GM12878 (cell line): ENCODE results near the gene DMAP1. TPM values are rescaled to one million over a fixed set of nuclear protein-coding genes. Genes with fewer than 3 reads are reported as not detected.

Source experiments
- ATAC-seq: fragments of 200-7000 bp; cut with Tn5 transposase; 3 replicates; pipeline ENCODE4 v1.9.1; 2020; ENCODE audit warnings: mild to moderate bottlenecking, moderate library complexity
- BruUV-seq: library from RNA; stranded (reverse); fragments of 400-500 nt; replicated peaks from 2 replicates; lab custom pipeline; 2021; lab: Mats Ljungman, UMichigan
- CTCF ChIA-PET: fragments of 300-600 bp; sonication (Branson Sonifier 250); formaldehyde crosslinking; extraction: SDS; loops from one replicate; lab custom pipeline; 2021; ENCODE audit warnings: inconsistent platforms; lab: Yijun Ruan, JAX
- POLR2A ChIA-PET: fragments of 350-600 bp; formaldehyde crosslinking; extraction: SDS; loops from one replicate; lab custom pipeline; 2021; ENCODE audit warnings: inconsistent platforms; lab: Charles Lee
- RAD21 ChIA-PET: fragments of 300-600 bp; sonication (Branson Sonifier 250); formaldehyde crosslinking; loops from one replicate; lab custom pipeline; 2023; ENCODE audit warnings: antibody characterized with exemption; ENCODE audit not compliant: unreplicated experiment; lab: Charles Lee
- SMC1A ChIA-PET: fragments of 300-600 bp; sonication (Branson Sonifier 250); formaldehyde crosslinking; loops from one replicate; lab custom pipeline; 2023; ENCODE audit not compliant: unreplicated experiment, uncharacterized antibody; lab: Charles Lee
- DNase-seq: peaks from one replicate; pipeline ENCODE4 v3.0.0-alpha.2; 2011; ENCODE audit warnings: low read depth, low spot score
- FAIRE-seq: peaks from 3 replicates; lab custom pipeline; 2011; peaks lifted over from hg19 to GRCh38; lab: Jason Lieb, UNC
- H2AFZ ChIP-seq: 2 replicates; pipeline ENCODE4 v1.6.0; 2011; ENCODE audit warnings: low read depth, low read length, control low read depth; ENCODE audit not compliant: control insufficient read depth
- H3K27ac ChIP-seq: 2 replicates; pipeline ENCODE4 v1.5.1; 2011; ENCODE audit warnings: control low read depth; ENCODE audit not compliant: control insufficient read depth, insufficient read depth
- H3K27me3 ChIP-seq, 2 experiments: replicated peaks in 1 of 2; 2 replicates each; pipeline versions ENCODE4 v1.6.0 to v1.6.1; 2011; ENCODE audit warnings: low read length in 1 of 2; ENCODE audit not compliant: control insufficient read depth in 2 of 2, insufficient read depth in 2 of 2
- H3K36me3 ChIP-seq, 2 experiments: 2 replicates each; pipeline ENCODE4 v1.5.1; 2011; ENCODE audit warnings: low read length in 1 of 2; ENCODE audit not compliant: control insufficient read depth in 2 of 2, insufficient read depth in 2 of 2
- H3K4me1 ChIP-seq: 2 replicates; pipeline ENCODE4 v1.6.1; 2011; ENCODE audit warnings: mild to moderate bottlenecking, low read length, moderate library complexity, mixed read lengths; ENCODE audit not compliant: control insufficient read depth, insufficient read depth
- H3K4me2 ChIP-seq: 2 replicates; pipeline ENCODE4 v1.6.0; 2011; ENCODE audit warnings: control low read depth; ENCODE audit not compliant: control insufficient read depth, insufficient read depth
- H3K4me3 ChIP-seq: fragments of 200-600 bp; sonication (generic); 2 replicates; pipeline ENCODE4 v1.5.1; 2016
- H3K79me2 ChIP-seq: 2 replicates; pipeline ENCODE4 v1.6.0; 2011; ENCODE audit warnings: low read length; ENCODE audit not compliant: control insufficient read depth, insufficient read depth
- H3K9ac ChIP-seq: 2 replicates; pipeline ENCODE4 v1.8.0; 2011; ENCODE audit warnings: low read length, control low read depth, mixed read lengths; ENCODE audit not compliant: control insufficient read depth, insufficient read depth
- H3K9me3 ChIP-seq: replicated peaks from 3 replicates; pipeline ENCODE4 v1.5.1; 2011; ENCODE audit warnings: mild to moderate bottlenecking, low read length; ENCODE audit not compliant: control insufficient read depth, insufficient read depth
- H4K20me1 ChIP-seq: 2 replicates; pipeline ENCODE4 v1.6.0; 2011; ENCODE audit not compliant: control insufficient read depth, insufficient read depth
- CBX3 ChIP-seq: fragments of 200-600 bp; sonication (generic); IDR thresholded peaks from 2 replicates; pipeline ENCODE4 v1.6.1; 2016; ENCODE audit warnings: low read depth, borderline replicate concordance
- CREB1 ChIP-seq: IDR thresholded peaks from 2 replicates; pipeline ENCODE4 v1.6.1; 2012; ENCODE audit warnings: low read depth, mild to moderate bottlenecking, inconsistent platforms
- ESRRA ChIP-seq: IDR thresholded peaks from 2 replicates; pipeline ENCODE4 v1.6.1; 2012; ENCODE audit warnings: mild to moderate bottlenecking, low read length, improper control_type of control experiment
- ETV6 ChIP-seq, 2 experiments: fragments of 450-650 bp in 1 of 2; IDR thresholded peaks in 1 of 2; conservative IDR thresholded peaks in 1 of 2; 2 replicates each; pipeline ENCODE4 v1.6.1; 2014; ENCODE audit warnings: antibody characterized with exemption in 1 of 2, borderline replicate concordance in 1 of 2, low read depth in 1 of 2, mild to moderate bottlenecking in 1 of 2, moderate library complexity in 1 of 2
- IKZF1 ChIP-seq: fragments of 450-650 bp; conservative IDR thresholded peaks from 2 replicates; pipeline ENCODE4 v1.6.1; 2017; ENCODE audit warnings: antibody characterized with exemption, mild to moderate bottlenecking
- JUND ChIP-seq: IDR thresholded peaks from 2 replicates; pipeline ENCODE4 v1.6.1; 2012; ENCODE audit warnings: low read depth, mild to moderate bottlenecking, low read length, improper control_type of control experiment, moderate library complexity
- NR2C1 ChIP-seq: fragments of 450-650 bp; IDR thresholded peaks from 2 replicates; pipeline ENCODE4 v1.6.1; 2017; ENCODE audit warnings: antibody characterized with exemption, mild to moderate bottlenecking, moderate library complexity
- POLR2AphosphoS5 ChIP-seq: IDR thresholded peaks from 2 replicates; pipeline ENCODE4 v1.6.1; 2011; ENCODE audit warnings: mild to moderate bottlenecking, low read length, inconsistent platforms
- POU2F2 ChIP-seq: IDR thresholded peaks from 3 replicates; pipeline ENCODE4 v1.6.1; 2011; ENCODE audit warnings: low read depth, mild to moderate bottlenecking, low read length, borderline replicate concordance
- RAD21 ChIP-seq: IDR thresholded peaks from 2 replicates; pipeline ENCODE4 v1.6.1; 2011; ENCODE audit warnings: mild to moderate bottlenecking, low read depth, low read length, moderate library complexity; ENCODE audit not compliant: insufficient read depth
- RBBP5 ChIP-seq: fragments of 200-600 bp; sonication (generic); conservative IDR thresholded peaks from 2 replicates; pipeline ENCODE4 v1.6.1; 2016
- STAT3 ChIP-seq: IDR thresholded peaks from 2 replicates; pipeline ENCODE4 v1.6.1; 2011; ENCODE audit warnings: low read depth, low read length, improper control_type of control experiment
- TBL1XR1 ChIP-seq: IDR thresholded peaks from 2 replicates; pipeline ENCODE4 v1.6.1; 2012; ENCODE audit warnings: low read depth, low read length, improper control_type of control experiment
- ZSCAN29 ChIP-seq: fragments of 450-650 bp; IDR thresholded peaks from 2 replicates; pipeline ENCODE4 v1.6.1; 2017; ENCODE audit warnings: mild to moderate bottlenecking, moderate library complexity
- WGBS: methylation state at CpG from one replicate; pipeline ENCODE4 v1.1.6; 2016; ENCODE audit warnings: low lambda C conversion rate; ENCODE audit not compliant: insufficient replicate concordance, insufficient coverage; ENCODE audit errors: missing lambda C conversion rate; 5-methylcytosine and 5-hydroxymethylcytosine counted together
- in situ Hi-C: fragments of 300-500 bp; cut with MboI; formaldehyde crosslinking; loops from 9 replicates; pipeline ENCODE4 v1.14.3; 2018; ENCODE audit warnings: mixed read lengths
- intact Hi-C: fragments of 100-400 bp; cut with micrococcal nuclease; formaldehyde crosslinking; loops from one replicate; pipeline ENCODE4 v1.14.2; 2022; ENCODE audit not compliant: unreplicated experiment
- polyA plus RNA-seq, 11 experiments: library from polyadenylated mRNA; depleted of rRNA in 4 of 11; unstranded in 6 of 11; stranded (reverse) in 5 of 11; fragments of >200 nt; fragmentation: Nextera tagmentation in 4 of 11; fragmentation: Illumina TruSeq in 1 of 11; extraction: Ambion mirVana in 4 of 11; extraction: Trizol in 1 of 11; gene quantifications; 1 replicate in 1 of 11; 2 replicates in 10 of 11; pipeline versions ENCODE4 v1.2.1 to v1.2.3, GENCODE V29; 2011 to 2016; ENCODE audit warnings: inconsistent platforms in 2 of 11, missing spikeins in 2 of 11, low read depth in 1 of 11
- total RNA-seq, 4 experiments: library from RNA; depleted of rRNA in 3 of 4; stranded (reverse); fragments of >200 nt in 3 of 4; fragmentation: Illumina TruSeq in 1 of 4; extraction: Trizol in 1 of 4; gene quantifications; 2 replicates each; pipeline versions ENCODE4 v1.2.1 to v1.2.3, GENCODE V29; 2013 to 2021

DMAP1 gene
- total and polyA plus RNA-seq, 10 of the 15 experiments (the other 5 are each of a cell fraction or from before 2014, with no cell fraction given), result 1.9 to 59.1 (median 37.7) TPM

- Histone ChIP-seq H3K27me3 (no peaks in the 10 kb centered on the region), H3K79me2 (no peaks in the 10 kb centered on the region), H3K4me1 (no peaks in the 10 kb centered on the region), H2AFZ (no peak overlapping the region), H3K9ac (no peak overlapping the region), H3K4me2 (no peak overlapping the region), H4K20me1 (no peaks in the 10 kb centered on the region), H3K36me3 (peaks cover 0 to 5% of the 10 kb centered on the region in 2 experiments; a peak in 1 of 4 replicates), H3K9me3 (no peaks in the 10 kb centered on the region), H3K27ac (no peak overlapping the region), H3K4me3 (no peak overlapping the region)
- 100% methylated on average over 3 of the region's 3 CpGs for whole genome bisulfite sequencing
- TF ChIP-seq TBL1XR1 (no peak), CREB1 (no peak), IKZF1 (no peak), CBX3 (no peak), JUND (no peak), ETV6 (conservative IDR thresholded peaks at IDR 0.05 in 1 of 2, IDR thresholded peaks at IDR 0.05 in 1 of 2; ENCODE audit: borderline replicate concordance in 1 of 2, low read depth in 1 of 2) (no peak), POU2F2 (no peak), ZSCAN29 (no peak), RAD21 (no peak), POLR2AphosphoS5 (no peak), STAT3 (no peak), ESRRA (no peak), NR2C1 (no peak), RBBP5 (no peak)
- ChIA-PET CTCF (no interaction called here), SMC1A (no interaction called here), RAD21 (no interaction called here), POLR2A (no interaction called here)
- no peak for ATAC-seq
- intact Hi-C loops, result no loop called here
- BruUV-seq, result no TSS peak
- in situ Hi-C loops, result no loop called here
- no peak for FAIRE-seq
- DNase-seq, result no peak
These were observed 17.5 kb downstream of the DMAP1 start for GRCh38 chr1:44230796-44231195.
